NCI-H2196 (cell line): ENCODE results near the gene SFR1.

Source experiments
- DNase-seq: peaks from one replicate; lab custom pipeline; 2025; ENCODE audit not compliant: unreplicated experiment; lab: John Stamatoyannopoulos, UW

Gene SFR1, protein sequence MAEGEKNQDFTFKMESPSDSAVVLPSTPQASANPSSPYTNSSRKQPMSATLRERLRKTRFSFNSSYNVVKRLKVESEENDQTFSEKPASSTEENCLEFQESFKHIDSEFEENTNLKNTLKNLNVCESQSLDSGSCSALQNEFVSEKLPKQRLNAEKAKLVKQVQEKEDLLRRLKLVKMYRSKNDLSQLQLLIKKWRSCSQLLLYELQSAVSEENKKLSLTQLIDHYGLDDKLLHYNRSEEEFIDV

DNA sequence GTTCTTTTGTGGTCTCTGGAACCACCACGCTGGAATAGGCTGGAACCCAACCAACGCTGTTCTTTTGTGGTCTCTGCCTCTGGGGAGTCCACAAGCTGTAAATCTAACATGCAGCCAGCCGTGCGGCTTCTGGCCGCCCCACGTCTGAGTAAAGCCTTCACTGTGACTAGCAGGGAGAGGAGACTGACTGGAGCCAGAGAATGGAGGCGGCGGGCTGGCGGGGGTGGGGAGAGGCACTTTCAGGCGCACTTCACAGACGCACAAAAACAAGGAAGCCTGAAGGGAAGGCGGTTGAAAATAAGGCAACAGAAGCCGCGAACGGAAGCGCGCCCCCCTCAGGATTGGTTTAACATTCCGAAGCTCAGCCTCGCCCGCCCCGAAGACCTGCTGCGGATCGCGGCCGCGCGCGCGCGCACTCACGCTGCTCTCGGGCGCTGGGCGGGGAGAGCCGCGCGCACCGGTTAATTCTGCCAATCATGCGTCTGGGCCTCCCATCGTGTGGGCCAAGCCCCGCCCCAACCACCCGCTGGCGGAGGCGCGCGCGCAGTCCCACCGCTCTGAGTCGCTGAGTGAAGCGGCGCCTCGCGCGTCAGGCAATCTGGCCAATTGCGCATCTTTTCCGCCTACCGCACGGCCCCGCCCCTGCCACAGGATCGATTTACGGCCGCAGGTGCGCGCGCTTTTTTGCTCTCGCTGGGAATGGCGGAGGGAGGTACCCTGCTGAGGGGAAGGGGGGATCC is at the start of gene SFR1:
Gene SFR1 (plus strand): TSS at position 687 of the 740 bp plus-strand sequence. CDS start 13 bp downstream, at position 700.
- peak; percentile 92 for DNase-seq

DNA sequence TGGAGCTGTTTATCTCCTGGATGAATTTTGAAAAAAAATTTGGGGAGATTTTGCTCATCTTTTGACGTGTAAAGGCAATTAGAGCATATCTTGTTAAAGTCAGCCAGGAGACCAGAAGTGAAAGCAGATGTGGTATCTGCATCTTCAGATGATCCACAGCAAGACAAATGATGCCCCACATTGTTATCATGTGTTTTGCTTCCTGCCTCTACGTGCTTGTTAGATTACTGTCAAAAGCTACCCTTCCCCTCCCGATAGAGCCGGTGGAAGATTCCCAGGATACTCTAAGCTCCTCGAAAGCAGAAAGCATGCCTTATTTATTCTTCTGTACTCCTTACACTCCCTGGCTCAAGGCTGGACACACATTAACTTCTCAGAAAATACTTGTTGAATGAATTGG is 49.2 kb upstream of the SFR1 start:
- DNase-seq, result no peak

DNA sequence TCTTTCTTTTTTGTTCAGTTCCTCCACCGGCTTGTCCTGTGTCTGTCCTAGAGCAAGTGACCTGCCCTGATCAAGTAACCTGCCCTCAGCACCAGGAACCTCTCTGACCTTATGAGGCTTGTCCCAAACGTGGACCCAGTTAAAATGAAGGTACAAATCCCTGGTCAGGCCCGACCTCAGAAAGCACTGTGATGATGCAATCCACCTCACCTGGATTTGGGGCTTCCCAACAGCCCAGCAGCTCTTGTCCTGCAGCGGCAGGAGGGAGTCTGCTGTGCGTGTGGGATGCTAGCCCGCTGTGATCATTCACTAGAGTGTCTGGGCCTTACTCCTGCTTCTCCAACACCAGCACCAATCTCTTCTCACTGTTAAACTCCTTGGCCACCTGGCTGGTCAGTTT is 47.5 kb upstream of the SFR1 start:
- DNase-seq, result no peak

DNA sequence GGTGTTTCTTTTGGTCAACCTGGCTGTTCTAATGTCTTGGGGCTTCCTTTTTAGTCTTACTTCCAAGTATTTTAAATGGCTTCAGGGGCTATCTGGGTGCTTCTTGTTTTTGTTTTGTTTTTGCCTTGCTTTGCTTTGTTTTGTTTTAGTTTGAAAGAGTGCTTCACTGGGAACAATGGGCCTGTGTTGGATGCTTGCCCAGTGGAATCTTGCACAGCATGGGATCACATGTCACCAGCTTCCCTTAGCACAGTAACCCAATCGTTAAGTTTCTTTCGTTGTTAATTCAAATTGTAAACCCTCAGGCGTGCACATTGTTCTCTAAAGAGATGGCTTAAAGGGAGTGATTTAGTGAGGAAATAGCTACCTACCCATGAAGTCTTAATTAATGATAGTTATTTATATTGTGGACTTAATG is 45.2 kb upstream of the SFR1 start:
- peak; percentile 49 for DNase-seq

DNA sequence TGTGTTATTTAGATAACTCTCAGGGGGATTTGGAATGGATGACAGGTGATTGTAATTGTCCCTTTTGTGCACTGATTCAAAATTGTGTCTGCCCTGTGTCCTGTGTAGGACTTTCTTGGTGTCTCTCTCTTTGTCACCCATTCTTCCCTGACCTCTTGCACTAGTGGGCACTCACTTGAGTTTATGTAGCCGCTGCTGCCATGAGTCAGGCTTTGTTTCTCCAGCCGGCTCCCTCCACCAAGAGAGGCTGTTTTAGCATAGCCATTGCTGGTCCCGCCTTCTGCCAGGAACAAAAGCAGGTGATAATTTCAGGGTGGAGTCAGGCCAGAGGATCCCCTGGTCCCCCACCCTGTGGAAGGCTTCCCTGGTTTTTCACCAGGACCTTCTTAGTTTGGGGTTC is 44.7 kb upstream of the SFR1 start:
- DNase-seq, result no peak

DNA sequence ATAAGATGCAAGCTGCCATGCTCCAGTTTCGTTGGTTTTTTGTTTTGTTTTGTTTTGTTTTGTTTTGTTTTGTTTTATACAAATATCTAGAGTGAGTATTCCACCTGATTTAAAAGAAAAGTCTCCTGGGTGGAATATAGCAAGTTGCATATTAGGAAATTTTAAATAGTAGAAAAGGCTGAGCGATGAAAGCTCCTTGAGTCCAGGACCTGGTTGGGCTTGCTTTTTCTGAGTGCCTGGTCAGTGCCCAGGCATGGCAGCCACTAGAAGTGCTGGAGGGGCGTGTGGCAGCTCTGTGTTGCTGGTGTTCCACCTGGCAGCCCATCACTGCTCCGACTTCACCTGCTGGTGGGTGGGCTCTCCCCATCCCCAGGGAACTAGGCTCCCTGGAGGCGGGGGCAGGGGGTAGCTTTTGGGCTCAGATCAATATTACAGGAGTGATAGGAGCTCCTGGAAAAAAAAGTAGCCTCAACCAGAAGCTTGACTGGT is 44.3 kb upstream of the SFR1 start:
- DNase-seq, result no peak

DNA sequence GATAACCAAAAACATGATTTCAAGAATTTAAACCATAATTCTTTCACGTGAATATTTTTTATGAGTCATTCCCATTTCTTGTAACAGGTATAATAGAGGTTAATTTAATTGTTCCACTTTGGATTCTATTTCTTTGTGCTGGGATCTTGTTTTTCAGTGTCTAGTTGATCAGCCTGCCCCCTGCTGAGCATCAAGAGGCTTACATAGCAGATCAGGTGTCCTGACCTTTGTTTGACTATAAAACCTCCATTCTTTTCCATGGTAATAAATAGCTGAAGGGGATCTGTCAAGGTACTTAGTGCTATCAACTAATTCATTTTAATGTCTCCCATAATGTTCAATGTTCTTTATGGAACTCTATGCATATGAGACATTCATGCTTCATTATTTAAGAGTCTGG is 41.2 kb upstream of the SFR1 start:
- peak; percentile 9 for DNase-seq

DNA sequence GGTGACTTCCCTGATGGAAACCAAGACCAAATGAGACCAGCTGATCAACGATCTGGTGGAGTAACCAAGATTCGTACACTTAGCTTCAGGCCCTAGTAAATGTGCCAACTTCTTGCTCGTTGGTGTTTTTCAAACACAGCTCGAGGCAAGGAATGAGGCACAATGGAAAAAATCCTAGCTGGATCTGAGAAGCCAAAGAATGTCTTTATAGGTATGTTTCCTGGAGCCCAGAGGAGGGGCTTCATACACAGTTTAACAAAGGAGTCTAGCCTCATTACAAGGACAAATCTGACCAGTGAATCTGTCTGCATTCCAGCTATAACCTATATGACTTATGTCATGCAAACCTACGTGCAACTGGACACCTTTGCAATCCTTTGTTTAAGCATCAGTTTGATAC is 40.0 kb upstream of the SFR1 start:
- no peak for DNase-seq

DNA sequence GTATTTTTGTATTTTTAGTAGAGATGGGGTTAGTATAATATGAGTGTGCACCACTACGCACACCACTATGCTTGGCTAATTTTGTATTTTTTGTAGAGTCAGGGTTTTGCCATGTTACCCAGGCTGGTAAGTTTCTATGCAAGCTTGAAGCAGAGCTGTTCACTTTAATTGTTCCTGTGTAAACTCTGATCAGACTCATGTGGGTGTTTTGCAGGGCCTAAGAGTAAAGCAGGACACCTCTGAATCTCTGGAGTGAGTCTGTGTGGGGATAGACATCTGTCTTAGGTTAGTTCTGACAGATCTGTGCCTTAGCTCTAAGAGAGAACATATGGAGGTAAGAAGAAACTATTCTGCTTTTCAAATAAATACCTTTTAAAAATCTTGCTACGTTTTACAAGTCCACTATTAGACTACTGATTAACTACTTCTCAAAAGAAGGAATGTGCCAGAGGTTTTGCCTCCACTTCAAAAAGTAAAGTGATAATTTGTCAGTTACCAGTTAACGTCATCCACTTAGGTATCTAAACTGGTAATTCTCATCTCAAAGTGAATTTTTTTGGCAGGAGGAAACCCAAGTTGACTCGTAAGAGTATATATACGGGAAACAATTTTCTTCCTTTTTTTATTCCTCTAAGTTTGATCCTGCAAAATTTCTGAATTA is 37.4 kb upstream of the SFR1 start:
- DNase-seq, result no peak

DNA sequence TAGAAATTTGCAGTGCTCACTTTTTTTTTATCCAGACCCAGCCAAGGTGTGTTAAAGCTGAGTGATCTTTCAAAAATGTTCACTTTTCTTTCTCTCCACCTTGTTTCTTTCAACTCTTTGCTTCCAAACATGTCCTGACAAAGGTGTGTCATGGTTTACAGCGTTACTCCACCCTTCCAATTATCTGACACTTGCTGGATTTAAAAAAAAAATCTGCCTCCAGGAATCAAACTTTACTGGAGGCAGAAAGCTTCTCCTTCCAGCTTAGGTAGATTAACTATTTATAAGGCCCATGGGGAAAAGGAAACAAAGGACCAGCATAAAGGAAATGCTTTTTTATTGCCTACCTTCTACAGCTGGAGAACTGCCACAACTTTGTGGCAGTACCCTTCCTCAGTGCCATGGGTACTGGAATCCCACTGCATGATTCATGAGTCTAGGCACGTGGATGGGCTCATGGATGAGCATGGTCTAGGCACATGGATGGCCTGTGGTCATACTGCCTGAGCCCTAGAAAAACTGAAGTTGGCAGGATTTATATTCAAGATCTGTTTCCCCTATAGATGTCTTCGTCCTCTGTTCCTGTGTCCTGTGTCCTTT is 36.1 kb upstream of the SFR1 start, which contains the start of gene COL17A1:
Gene COL17A1 (minus strand): TSS at position 80 of the 600 bp plus-strand sequence. CDS start 5,207 bp downstream, outside the sequence.
- DNase-seq, result no peak

DNA sequence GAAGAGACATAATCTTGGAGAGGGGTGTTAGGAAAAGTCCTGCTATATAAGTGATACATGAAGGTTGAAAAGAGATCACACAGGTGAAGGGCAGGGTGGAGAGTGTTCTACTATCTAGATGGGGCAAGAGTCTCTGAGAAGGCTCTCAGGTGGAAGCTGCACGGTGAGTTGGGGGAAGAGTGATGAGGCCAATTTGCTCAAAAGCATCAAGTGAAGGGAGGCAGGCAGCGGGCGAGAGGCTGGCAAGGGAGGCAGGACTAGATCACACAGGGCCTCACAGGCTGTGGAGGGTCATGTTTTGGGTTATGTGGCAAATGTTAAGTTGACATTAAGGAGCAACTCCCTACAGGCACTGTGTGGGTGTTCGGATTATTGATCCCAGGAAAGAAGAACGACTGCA is 33.7 kb upstream of the SFR1 start:
- no peak for DNase-seq

DNA sequence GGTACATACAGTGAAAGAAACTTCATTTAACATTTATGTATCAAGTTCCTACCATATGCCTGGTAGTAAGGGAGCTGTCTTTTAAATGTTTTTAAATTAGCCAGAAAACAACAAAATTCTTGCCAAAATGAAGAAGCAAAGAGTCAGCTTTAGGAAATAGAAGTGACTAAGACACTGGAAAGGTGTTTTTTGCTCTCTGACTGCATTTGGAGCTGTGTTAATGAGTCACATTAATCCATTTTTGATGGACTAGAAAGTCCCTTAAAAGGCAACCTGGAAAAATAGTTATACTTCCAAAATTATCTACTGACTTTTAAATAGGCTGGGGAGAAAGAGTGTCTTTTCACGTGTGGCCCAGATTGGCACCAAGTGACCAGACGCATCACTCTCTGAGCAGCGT is 32.4 kb upstream of the SFR1 start:
- no peak for DNase-seq

DNA sequence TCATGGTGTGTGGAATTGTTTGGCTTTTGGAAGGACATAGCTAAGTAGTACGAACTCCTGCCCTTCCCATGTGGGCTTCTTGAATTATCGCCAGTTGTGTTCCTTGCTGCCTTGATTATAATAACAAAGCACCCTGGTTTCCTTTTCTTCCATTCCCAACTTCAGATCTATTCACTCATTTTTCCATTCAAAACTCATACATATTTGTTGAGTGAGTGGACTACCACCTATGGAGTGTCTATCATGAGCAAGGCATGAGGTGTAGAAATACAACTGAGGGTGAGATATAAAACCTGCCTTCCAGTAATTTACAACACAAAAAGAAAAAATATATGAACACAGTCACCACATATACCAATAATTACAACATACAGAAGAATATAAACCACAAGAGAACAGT is 31.4 kb upstream of the SFR1 start:
- DNase-seq, result no peak

DNA sequence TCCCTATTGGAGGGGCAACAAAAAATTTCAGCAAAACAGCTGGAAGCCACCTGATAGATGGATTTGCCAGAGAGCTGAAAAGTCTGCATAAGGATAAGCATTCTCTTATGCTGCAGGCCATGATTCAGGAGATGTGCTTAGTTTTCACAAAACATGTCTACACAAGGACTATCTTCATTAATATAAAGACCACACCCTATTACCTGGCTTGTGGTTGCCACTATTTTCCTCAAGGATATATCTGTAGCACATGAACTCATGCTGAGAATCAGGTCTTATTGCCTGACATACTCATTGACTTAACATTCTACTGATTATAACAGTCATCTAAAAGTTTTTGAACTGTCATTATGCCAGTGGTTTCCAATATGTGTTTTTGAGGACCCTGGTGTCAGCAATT is 29.2 kb upstream of the SFR1 start:
- DNase-seq, result no peak

DNA sequence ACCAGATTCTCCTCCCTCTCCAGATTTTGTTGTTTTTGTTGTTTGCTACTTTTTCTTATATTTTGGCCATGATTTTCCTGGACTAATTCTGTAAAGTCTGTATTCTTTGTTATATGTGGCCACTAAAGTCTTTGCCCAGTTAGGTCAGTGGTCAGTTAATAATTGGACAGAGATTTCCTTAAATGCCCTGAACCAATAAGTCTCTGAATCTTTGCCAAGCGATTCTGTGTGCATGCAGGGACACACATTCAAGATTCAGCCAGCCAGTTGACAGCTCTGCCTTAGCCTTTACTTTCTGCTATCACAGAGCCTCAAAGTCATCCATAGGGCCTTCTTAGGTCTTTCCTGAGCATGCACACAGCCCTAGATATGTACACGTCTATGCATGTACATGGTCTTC is 25.3 kb upstream of the SFR1 start:
- DNase-seq, result no peak

DNA sequence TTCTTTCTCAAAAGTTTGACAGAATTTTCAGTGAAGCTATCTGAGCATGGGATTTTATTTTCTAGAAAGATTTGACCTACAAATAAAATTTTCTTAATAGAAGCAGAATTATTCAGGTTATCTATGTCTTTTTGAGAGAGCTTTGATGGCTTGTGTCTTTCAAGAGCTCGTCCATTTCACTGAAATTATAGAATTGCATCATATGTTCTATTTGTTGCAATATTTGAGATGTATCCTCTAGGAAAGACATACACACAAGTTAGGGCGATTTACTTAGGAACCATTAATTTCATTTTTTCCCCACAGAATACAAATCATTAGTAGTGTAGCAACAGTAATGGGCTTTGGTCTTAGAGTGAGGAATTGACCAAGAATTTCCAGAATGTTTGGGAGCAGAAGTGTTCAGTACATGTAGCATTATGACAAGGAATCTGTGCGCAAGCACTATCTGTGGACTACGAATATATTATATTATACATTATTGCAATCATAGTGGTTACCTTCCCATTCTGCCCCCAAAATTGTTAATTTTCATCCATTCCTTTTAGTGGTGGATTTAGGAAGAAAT is 23.5 kb upstream of the SFR1 start:
- DNase-seq, result no peak

DNA sequence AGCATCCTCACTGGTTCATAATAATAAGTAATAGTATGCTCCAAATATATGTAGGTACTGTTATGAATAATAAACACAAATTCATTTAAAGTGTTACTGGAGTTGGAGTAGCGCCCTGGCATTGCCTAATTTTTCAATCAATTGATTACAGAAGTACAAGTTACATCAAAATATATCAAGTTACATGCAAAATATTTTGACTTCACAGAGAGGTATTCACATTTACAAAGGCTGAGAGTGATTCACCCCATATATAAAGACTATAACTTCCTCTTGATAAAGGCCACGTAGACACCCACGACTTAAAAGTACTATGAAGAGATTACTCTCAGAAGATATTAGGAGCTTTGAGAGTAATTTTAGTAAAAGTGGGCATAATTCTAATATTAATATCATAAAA is 22.7 kb upstream of the SFR1 start:
- no peak for DNase-seq

DNA sequence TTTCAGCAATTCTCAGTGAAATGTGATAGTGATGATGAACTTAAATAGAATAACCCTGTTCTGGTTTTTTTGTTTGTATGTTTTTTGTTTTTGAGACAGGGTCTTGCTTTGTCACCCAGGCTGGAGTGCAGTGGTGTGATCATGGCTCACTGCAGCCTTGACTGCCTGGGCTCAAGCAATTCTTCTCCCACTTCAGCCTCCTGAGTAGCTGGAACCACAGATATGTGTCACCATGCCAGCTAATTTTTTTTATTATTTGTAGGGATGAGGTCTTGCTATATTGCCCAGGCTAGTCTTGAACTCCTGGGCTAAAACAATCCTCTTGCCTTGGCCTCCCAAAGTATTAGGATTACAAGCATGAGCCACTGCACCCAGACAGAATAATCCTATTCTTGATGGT is 22.0 kb upstream of the SFR1 start:
- no peak for DNase-seq

DNA sequence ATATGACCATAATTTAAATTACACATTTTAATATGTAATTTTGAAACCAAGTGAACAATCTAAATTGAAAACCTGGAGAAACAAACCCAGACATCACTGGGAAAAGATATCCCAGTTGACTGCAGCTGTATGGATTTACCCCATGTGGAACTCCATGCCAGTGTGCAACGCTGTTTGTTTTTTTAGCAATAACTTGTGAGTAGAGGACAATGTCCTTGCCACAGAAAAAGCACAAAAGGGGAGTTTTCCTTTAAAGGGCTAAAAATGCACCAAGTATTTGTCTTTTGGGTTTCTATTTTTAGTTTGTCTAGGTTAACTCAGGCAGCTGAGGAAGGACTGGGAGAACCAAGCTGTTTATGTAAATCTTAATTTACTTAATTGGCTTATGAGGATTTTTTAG is 21.2 kb upstream of the SFR1 start:
- no peak for DNase-seq

DNA sequence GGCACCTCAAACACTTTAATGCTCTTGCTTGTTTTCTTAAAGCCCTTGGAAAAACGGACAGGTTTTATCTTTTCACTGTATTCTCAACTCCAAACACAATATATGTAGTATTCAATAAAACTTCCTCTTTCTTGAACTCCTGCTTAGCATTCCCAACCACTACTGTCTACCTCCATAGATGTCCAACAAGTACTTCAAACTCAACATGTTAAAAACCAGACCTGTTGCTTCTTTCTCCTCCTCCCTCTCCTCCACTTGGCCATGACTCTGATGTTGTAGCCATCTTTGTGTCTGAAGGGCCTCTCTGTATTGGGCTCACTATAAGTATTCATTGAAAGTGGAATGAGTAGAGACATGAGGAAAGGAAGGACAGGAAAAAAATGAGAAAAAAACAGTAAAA is 20.1 kb upstream of the SFR1 start:
- DNase-seq, result no peak

DNA sequence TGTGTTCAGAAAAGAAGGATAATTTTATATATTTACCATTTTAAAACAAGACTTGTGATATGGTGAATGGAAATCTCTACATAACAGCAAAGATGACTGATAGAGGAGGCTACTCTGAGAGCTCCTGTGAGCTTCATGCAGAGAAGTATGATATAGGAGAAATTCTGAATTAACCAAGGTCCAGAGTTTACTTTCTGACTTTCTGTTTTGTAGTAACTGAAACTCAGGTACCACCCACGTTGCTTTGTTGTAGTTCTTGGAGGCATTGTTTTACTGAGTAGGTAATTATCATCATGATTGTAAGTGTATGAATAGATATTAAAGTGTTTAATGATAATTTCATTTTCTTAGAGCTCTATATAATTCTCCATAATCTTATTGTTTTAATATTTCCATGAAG is 18.0 kb upstream of the SFR1 start:
- DNase-seq, result no peak
